GM10266 (cell line): ENCODE measurements around the gene FIP1L1.
"Not testable (repeated sequence)": the region's sequence is repeated elsewhere in the genome, so short reads cannot be mapped to it uniquely, and the experiment has no call there.

Experiments
- DNase-seq: peaks from one replicate; pipeline ENCODE4 v3.0.0; 2012; ENCODE audit errors: extremely low spot score
- CTCF ChIP-seq: IDR thresholded peaks from 2 replicates; pipeline ENCODE4 v1.5.1; 2012; ENCODE audit warnings: mild to moderate bottlenecking, low read depth; ENCODE audit not compliant: control insufficient read depth, insufficient read depth; ENCODE audit errors: missing control alignments

The FIP1L1 gene

GRCh38 chr4:53461244-53461643, 83.8 kb downstream of the FIP1L1 start:
- no peak for DNase-seq
- no peak for TF ChIP-seq CTCF

GRCh38 chr4:53463340-53463739, 85.9 kb downstream of the FIP1L1 start:
- no peak for TF ChIP-seq CTCF
- DNase-seq: no peak

GRCh38 chr4:53465281-53465680, 87.8 kb downstream of the FIP1L1 start:
- TF ChIP-seq CTCF: no peak
- no peak for DNase-seq

GRCh38 chr4:53465891-53466290, 88.5 kb downstream of the FIP1L1 start:
- TF ChIP-seq CTCF: no peak

GRCh38 chr4:53466576-53466975, 89.1 kb downstream of the FIP1L1 start:
- DNase-seq: not testable (repeated sequence)

More at GRCh38 chr4:53465891-53466290, 88.5 kb downstream of the FIP1L1 start:
- DNase-seq: no peak

GRCh38 chr4:53476232-53477037, 99.0 kb downstream of the FIP1L1 start:
- no peak for DNase-seq
- no peak for TF ChIP-seq CTCF

- TF ChIP-seq CTCF: no peak
- DNase-seq: no peak
Measured at GRCh38 chr4:53477038-53477565, 99.7 kb downstream of the FIP1L1 start.

GRCh38 chr4:53477636-53478035, 100.2 kb downstream of the FIP1L1 start:
- TF ChIP-seq CTCF: no peak
- no peak for DNase-seq
